Epithelial cell of proximal tubule (primary cell): ENCODE measurements around the gene GP1BA. TPM values are rescaled to one million over a fixed set of nuclear protein-coding genes. Genes with fewer than 3 reads are reported as not detected.

Experiments used
- DNase-seq: peaks from one replicate; pipeline ENCODE4 v3.0.0-alpha.2; 2011; ENCODE audit warnings: low read depth
- H3K4me3 ChIP-seq: 2 replicates; pipeline ENCODE4 v1.5.1; 2011; ENCODE audit warnings: low read depth, mild to moderate bottlenecking, low read length
- CTCF ChIP-seq: conservative IDR thresholded peaks from 2 replicates; pipeline ENCODE4 v1.5.1; 2012; ENCODE audit warnings: low read depth, mild to moderate bottlenecking, low read length
- total RNA-seq: library from RNA; depleted of rRNA; stranded (reverse); fragments of >200 nt; gene quantifications from 2 replicates; pipeline ENCODE4 v1.2.3, GENCODE V29; 2015

Gene GP1BA
- total RNA-seq, 1 donor from 2014 or later = not detected

DNA sequence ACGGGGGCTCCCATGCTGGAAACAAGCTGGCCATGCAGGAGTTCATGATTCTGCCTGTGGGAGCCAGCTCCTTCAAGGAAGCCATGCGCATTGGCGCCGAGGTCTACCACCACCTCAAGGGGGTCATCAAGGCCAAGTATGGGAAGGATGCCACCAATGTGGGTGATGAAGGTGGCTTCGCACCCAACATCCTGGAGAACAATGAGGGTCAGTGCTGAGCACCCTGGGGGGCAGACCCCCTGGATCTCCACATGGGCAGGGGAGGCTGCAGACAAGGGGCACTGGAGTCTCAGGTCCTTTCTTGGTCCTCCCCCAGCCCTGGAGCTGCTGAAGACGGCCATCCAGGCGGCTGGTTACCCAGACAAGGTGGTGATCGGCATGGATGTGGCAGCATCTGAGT lies 23.0 kb downstream of the GP1BA start:
- TF ChIP-seq CTCF = no peak
- no peak for DNase-seq
- H3K4me3 ChIP-seq = no peak overlapping the region

GRCh38 chr17:4956493-4957061 lies 24.5 kb downstream of the GP1BA start:
- DNase-seq = no peak
- no peak overlapping the region for H3K4me3 ChIP-seq
- no peak for TF ChIP-seq CTCF

GRCh38 chr17:4958102-4958501 lies 26.0 kb downstream of the GP1BA start:
- DNase-seq = no peak
- TF ChIP-seq CTCF = no peak
- H3K4me3 ChIP-seq = no peak overlapping the region

GRCh38 chr17:4959261-4959965 lies 27.3 kb downstream of the GP1BA start:
- DNase-seq = no peak
- no peak for TF ChIP-seq CTCF
- H3K4me3 ChIP-seq = no peak overlapping the region

GRCh38 chr17:4960279-4960922 lies 28.3 kb downstream of the GP1BA start:
- TF ChIP-seq CTCF = no peak
- DNase-seq = no peak
- H3K4me3 ChIP-seq = no peak overlapping the region

DNA sequence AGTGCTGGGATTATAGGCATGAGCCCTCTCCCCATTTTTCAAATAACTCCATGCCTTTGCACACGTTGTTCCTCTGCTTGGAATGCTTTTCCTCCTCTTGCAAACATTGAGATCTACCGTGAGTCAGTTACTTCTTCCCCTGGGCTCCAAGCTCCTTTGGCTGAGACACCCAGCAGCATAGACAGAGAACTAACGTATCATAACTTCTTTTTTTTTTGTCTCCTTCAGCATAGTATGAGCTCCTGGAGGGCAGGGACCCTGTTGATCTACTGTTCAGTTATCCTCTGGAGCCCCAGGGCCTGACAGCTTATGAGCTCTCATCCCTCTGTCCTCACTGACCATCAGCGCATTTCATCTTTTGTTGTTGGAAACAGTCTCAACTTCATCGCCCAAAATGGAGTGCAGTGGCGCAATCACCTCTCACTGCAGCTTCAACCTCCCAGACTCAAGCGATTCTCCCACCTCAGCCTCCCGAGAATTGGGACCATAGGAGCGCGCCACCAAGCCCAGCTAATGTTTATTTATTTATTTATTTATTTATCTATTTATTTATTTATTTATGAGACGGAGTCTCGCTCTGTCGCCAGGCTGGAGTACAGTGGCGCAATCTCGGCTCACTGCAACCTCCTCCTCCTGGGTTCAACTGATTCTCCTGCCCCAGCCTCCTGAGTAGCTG lies 33.4 kb downstream of the GP1BA start:
- no peak for DNase-seq
- no peak overlapping the region for H3K4me3 ChIP-seq
- no peak for TF ChIP-seq CTCF
